HepG2 (cell line): Measurements from ENCODE around the gene COLEC12. TPM values are rescaled to one million over a fixed set of nuclear protein-coding genes. Genes with fewer than 3 reads are reported as not detected.

ENCODE experiments used
- ATAC-seq: fragments of 200-7000 bp; cut with Tn5 transposase; 3 replicates; pipeline ENCODE4 v1.9.1; 2020; ENCODE audit warnings: mild to moderate bottlenecking, moderate library complexity
- BruUV-seq: library from RNA; stranded (reverse); fragments of 400-500 nt; replicated peaks from 2 replicates; lab custom pipeline; 2021; lab: Mats Ljungman, UMichigan
- CTCF ChIA-PET: fragments of 300-600 bp; formaldehyde crosslinking; extraction: SDS; loops from one replicate; lab custom pipeline; 2021; ENCODE audit warnings: low total read pairs, inconsistent platforms, low intra/inter-chr PET ratio; lab: Yijun Ruan, JAX
- POLR2A ChIA-PET: fragments of 350-600 bp; sonication (Branson Sonifier 250); formaldehyde crosslinking; loops from one replicate; lab custom pipeline; 2020; ENCODE audit warnings: antibody characterized with exemption, inconsistent platforms; lab: Yijun Ruan, JAX
- DNase-seq: peaks from one replicate; pipeline ENCODE4 v3.0.0-alpha.2; 2015; ENCODE audit warnings: low spot score
- FAIRE-seq: peaks from 3 replicates; lab custom pipeline; 2011; peaks lifted over from hg19 to GRCh38; lab: Jason Lieb, UNC
- H2AFZ ChIP-seq: one replicate; pipeline ENCODE4 v1.6.1; 2011; ENCODE audit warnings: low read length, inconsistent platforms
- H3K27ac ChIP-seq: fragments of 300-600 bp; 3 replicates; pipeline ENCODE4 v1.8.0; 2011; ENCODE audit warnings: mixed run types, mild to moderate bottlenecking, mixed read lengths, low read length, inconsistent platforms; ENCODE audit not compliant: insufficient read depth; ENCODE audit errors: extremely low read length
- H3K27me3 ChIP-seq, 2 experiments: fragments of 200-600 bp in 1 of 2; 2 replicates in 1 of 2; 3 replicates in 1 of 2; pipeline versions ENCODE4 v1.6.0 to v1.8.0; 2011; ENCODE audit warnings: low read length in 2 of 2, mild to moderate bottlenecking in 2 of 2, moderate library complexity in 2 of 2, inconsistent platforms in 1 of 2; ENCODE audit not compliant: insufficient read depth in 2 of 2, control insufficient read depth in 1 of 2
- H3K36me3 ChIP-seq, 2 experiments: fragments of 200-600 bp in 1 of 2; replicated peaks in 1 of 2; 2 replicates in 1 of 2; 3 replicates in 1 of 2; pipeline versions ENCODE4 v1.5.1 to v1.8.0; 2011; ENCODE audit warnings: low read length in 2 of 2, inconsistent platforms in 1 of 2; ENCODE audit not compliant: insufficient read depth in 2 of 2, control insufficient read depth in 1 of 2
- H3K4me1 ChIP-seq: 2 replicates; pipeline ENCODE4 v1.5.1; 2012; ENCODE audit warnings: low read length, inconsistent platforms; ENCODE audit not compliant: insufficient read depth
- H3K4me2 ChIP-seq: 2 replicates; pipeline ENCODE4 v1.6.0; 2011; ENCODE audit warnings: low read depth, low read length, inconsistent platforms
- H3K4me3 ChIP-seq, 3 experiments: fragments of 200-600 bp in 1 of 3; sonication (generic), shearing (Covaris generic) in 1 of 3; replicated peaks in 1 of 3; 2 replicates each; pipeline ENCODE4 v1.5.1; 2011 to 2016; ENCODE audit warnings: low read length in 3 of 3, inconsistent platforms in 2 of 3, low read depth in 2 of 3, mild to moderate bottlenecking in 2 of 3, control low read depth in 1 of 3, mixed read lengths in 1 of 3; ENCODE audit not compliant: insufficient read depth in 1 of 3
- H3K79me2 ChIP-seq: one replicate; pipeline ENCODE4 v1.6.1; 2011; ENCODE audit warnings: low read length, inconsistent platforms; ENCODE audit not compliant: insufficient read depth
- H3K9ac ChIP-seq: 2 replicates; pipeline ENCODE4 v1.6.0; 2011; ENCODE audit warnings: mild to moderate bottlenecking, low read depth, low read length, inconsistent platforms; ENCODE audit not compliant: insufficient read depth
- H3K9me3 ChIP-seq: 2 replicates; pipeline ENCODE4 v1.5.1; 2012; ENCODE audit warnings: mild to moderate bottlenecking, low read length
- H4K20me1 ChIP-seq: 2 replicates; pipeline ENCODE4 v1.6.0; 2011; ENCODE audit warnings: inconsistent platforms, mild to moderate bottlenecking, low read length, moderate library complexity; ENCODE audit not compliant: insufficient read depth
- GABPB1 ChIP-seq: IDR thresholded peaks from 2 replicates; pipeline ENCODE4 v1.6.1; 2016; ENCODE audit warnings: mild to moderate bottlenecking, missing genetic modification reagents, moderate library complexity, missing compliant biosample characterization
- GZF1 ChIP-seq: sonication (generic); formaldehyde crosslinking; IDR thresholded peaks from 2 replicates; pipeline ENCODE4 v1.5.1; 2020; ENCODE audit warnings: mild to moderate bottlenecking, missing genetic modification reagents
- JUNB ChIP-seq: sonication (generic); formaldehyde crosslinking; IDR thresholded peaks from 2 replicates; pipeline ENCODE4 v1.8.0; 2022; ENCODE audit warnings: missing genetic modification reagents, mild to moderate bottlenecking, borderline replicate concordance
- KDM3A ChIP-seq: IDR thresholded peaks from 2 replicates; pipeline ENCODE4 v1.6.1; 2018; ENCODE audit warnings: low read depth, missing compliant biosample characterization
- MAFK ChIP-seq, 2 experiments: IDR thresholded peaks in 1 of 2; conservative IDR thresholded peaks in 1 of 2; 2 replicates each; pipeline ENCODE4 v1.6.1; 2011; ENCODE audit warnings: improper control_type of control experiment in 2 of 2, low read length in 2 of 2
- MYNN ChIP-seq: sonication (generic); formaldehyde crosslinking; IDR thresholded peaks from 2 replicates; pipeline ENCODE4 v1.4.0; 2020; ENCODE audit warnings: mild to moderate bottlenecking, low read depth, missing genetic modification reagents
- PCBP2 ChIP-seq: fragments of 200-400 bp; formaldehyde crosslinking; optimal IDR thresholded peaks from 2 replicates; pipeline ENCODE3; 2018; ENCODE audit warnings: low read length, low read depth; ENCODE audit not compliant: poor library complexity, severe bottlenecking
- RARG ChIP-seq: sonication (generic); formaldehyde crosslinking; IDR thresholded peaks from 2 replicates; pipeline ENCODE4 v1.4.0; 2020; ENCODE audit warnings: low read depth, mild to moderate bottlenecking, missing genetic modification reagents
- RCOR2 ChIP-seq: IDR thresholded peaks from 2 replicates; pipeline ENCODE4 v1.6.1; 2016; ENCODE audit warnings: missing biosample characterization, missing genetic modification reagents
- RXRB ChIP-seq: IDR thresholded peaks from 2 replicates; pipeline ENCODE4 v1.6.1; 2016; ENCODE audit warnings: borderline replicate concordance, missing genetic modification reagents, missing compliant biosample characterization
- SRSF4 ChIP-seq: fragments of 200-400 bp; formaldehyde crosslinking; IDR thresholded peaks from one replicate; pipeline ENCODE4 v1.6.1; 2018; ENCODE audit warnings: mild to moderate bottlenecking, low read depth, low read length, moderate library complexity; ENCODE audit not compliant: poor library complexity, severe bottlenecking
- STAG1 ChIP-seq: sonication (generic); formaldehyde crosslinking; IDR thresholded peaks from 2 replicates; pipeline ENCODE4 v1.4.0; 2020; ENCODE audit warnings: missing genetic modification reagents
- TP53 ChIP-seq: sonication (generic); formaldehyde crosslinking; conservative IDR thresholded peaks from 2 replicates; pipeline ENCODE4 v1.4.0; 2020; ENCODE audit warnings: missing genetic modification reagents
- UBTF ChIP-seq: sonication (generic); formaldehyde crosslinking; IDR thresholded peaks from 2 replicates; pipeline ENCODE4 v1.4.0; 2020; ENCODE audit warnings: mild to moderate bottlenecking, missing genetic modification reagents
- ZBTB21 ChIP-seq: sonication (generic); formaldehyde crosslinking; IDR thresholded peaks from 2 replicates; pipeline ENCODE4 v1.4.0; 2020; ENCODE audit warnings: missing genetic modification reagents
- ZIK1 ChIP-seq: sonication (generic); formaldehyde crosslinking; IDR thresholded peaks from 2 replicates; pipeline ENCODE4 v1.5.0; 2020; ENCODE audit warnings: mild to moderate bottlenecking, low read depth, missing genetic modification reagents, borderline replicate concordance
- ZNF207 ChIP-seq: fragments of 450-650 bp; IDR thresholded peaks from 2 replicates; pipeline ENCODE4 v1.6.1; 2016; ENCODE audit warnings: antibody characterized with exemption, borderline replicate concordance
- ZNF567 ChIP-seq: sonication (generic); formaldehyde crosslinking; IDR thresholded peaks from 2 replicates; pipeline ENCODE4 v1.8.1; 2023; ENCODE audit warnings: mild to moderate bottlenecking, missing genetic modification reagents, borderline replicate concordance
- ZNF607 ChIP-seq: sonication (generic); formaldehyde crosslinking; IDR thresholded peaks from 2 replicates; pipeline ENCODE4 v1.5.1; 2020; ENCODE audit warnings: missing genetic modification reagents, mild to moderate bottlenecking, borderline replicate concordance
- ZNF704 ChIP-seq: sonication (generic); formaldehyde crosslinking; IDR thresholded peaks from 2 replicates; pipeline ENCODE4 v1.8.1; 2023; ENCODE audit warnings: mild to moderate bottlenecking, inconsistent platforms, moderate library complexity, missing genetic modification reagents, borderline replicate concordance
- ZNF709 ChIP-seq: sonication (generic); formaldehyde crosslinking; IDR thresholded peaks from 2 replicates; pipeline ENCODE4 v1.5.0; 2020; ENCODE audit warnings: mild to moderate bottlenecking, missing genetic modification reagents
- ZNF768 ChIP-seq: sonication (generic); formaldehyde crosslinking; IDR thresholded peaks from 2 replicates; pipeline ENCODE4 v1.4.0; 2020; ENCODE audit warnings: missing genetic modification reagents
- WGBS: methylation state at CpG from one replicate; pipeline ENCODE4 v1.1.6; 2017; ENCODE audit warnings: low lambda C conversion rate; 5-methylcytosine and 5-hydroxymethylcytosine counted together
- in situ Hi-C: cut with HindIII; loops from 2 replicates; pipeline ENCODE4 v1.10.0; 2017; ENCODE audit warnings: low pct_unique_long_range_greater_than_20kb; ENCODE audit not compliant: extremely low pct_ligation_motif_present
- intact Hi-C: fragments of 100-400 bp; cut with micrococcal nuclease; formaldehyde crosslinking; loops from one replicate; pipeline ENCODE4 v1.10.0; 2022; ENCODE audit not compliant: unreplicated experiment
- polyA plus RNA-seq, 8 experiments: library from polyadenylated mRNA; depleted of rRNA in 3 of 8; stranded (reverse) in 7 of 8; unstranded in 1 of 8; fragments of >200 nt; fragmentation: Illumina TruSeq in 4 of 8; extraction: Trizol in 4 of 8; gene quantifications; 2 replicates each; pipeline versions ENCODE4 v1.2.1 to v1.2.3, GENCODE V29; 2011 to 2016; ENCODE audit warnings: low read depth in 4 of 8, missing spikeins in 1 of 8, mixed read lengths in 1 of 8; ENCODE audit not compliant: insufficient read depth in 1 of 8
- total RNA-seq, 5 experiments: library from RNA; depleted of rRNA; stranded (reverse); fragments of >200 nt; fragmentation: Illumina TruSeq; extraction: Trizol; gene quantifications; 2 replicates each; pipeline ENCODE4 v1.2.3, GENCODE V29; 2016; ENCODE audit warnings: low read depth in 1 of 5

Gene COLEC12
- total and polyA plus RNA-seq, 2 of the 13 experiments (the other 11 are each of a cell fraction or from before 2014, with no cell fraction given) = 0.02 to 0.11 TPM

GRCh38 chr18:475202-476031 is 25.1 kb downstream of the COLEC12 start:
- ChIA-PET POLR2A (no interaction called here), CTCF (no interaction called here)
- no TSS peak for BruUV-seq
- peaks cover 69% of the 10 kb centered on the region for H3K4me1 ChIP-seq
- H3K4me2 ChIP-seq = peak overlapping the region; percentile 25; the same call in 1 of the 2 replicates
- in situ Hi-C loops = no loop called here
- no peak overlapping the region for H3K27ac ChIP-seq
- no peak overlapping the region for H3K4me3 ChIP-seq
- ATAC-seq (peak; percentile 61), DNase-seq (peak; percentile 49), FAIRE-seq (no peak)
- H3K9me3 ChIP-seq = no peaks in the 10 kb centered on the region
- H3K9ac ChIP-seq = no peak overlapping the region
- no peaks in the 10 kb centered on the region for H3K36me3 ChIP-seq
- intact Hi-C loops = loop anchor here (5.0 kb wide), 2 partner anchors 153 to 208 kb away; partner anchors contain the start of gene THOC1
- H3K27me3 ChIP-seq = peaks cover 0 to 2% of the 10 kb centered on the region in 2 experiments; a peak in 1 of 5 replicates
- WGBS = 30% methylated on average over 12 of the region's 12 CpGs
- no peaks in the 10 kb centered on the region for H3K79me2 ChIP-seq
- no peaks in the 10 kb centered on the region for H4K20me1 ChIP-seq
- H2AFZ ChIP-seq = no peak overlapping the region
- TF ChIP-seq ZBTB21 (CRISPR knock-in tag) (no peak), ZNF709 (no peak; the same call in 1 of the 2 replicates), TP53 (CRISPR knock-in tag) (no peak), PCBP2 (no peak), ZNF207 (no peak), UBTF (no peak), RCOR2 (0 out of 2 replicates have a peak, but pooled peaks have one; percentile 35), MYNN (CRISPR knock-in tag) (no peak), SRSF4 (no peak), GABPB1 (peak; percentile 24; the same call in 1 of the 2 replicates), ZNF768 (CRISPR knock-in tag) (no peak), RARG (CRISPR knock-in tag) (no peak), GZF1 (CRISPR knock-in tag) (no peak), MAFK (conservative IDR thresholded peaks at IDR 0.05 in 1 of 2, IDR thresholded peaks at IDR 0.05 in 1 of 2; ENCODE audit: low read length in 2 of 2) (no peak), ZNF607 (CRISPR knock-in tag) (no peak), JUNB (no peak), RXRB (CRISPR knock-in tag) (peak; percentile 64; the same call in 1 of the 2 replicates), ZNF704 (CRISPR knock-in tag) (no peak), KDM3A (CRISPR knock-in tag) (no peak), ZNF567 (no peak), ZIK1 (CRISPR knock-in tag) (no peak), STAG1 (CRISPR knock-in tag) (peak; percentile 3; the same call in 1 of the 2 replicates)
